Mucosa of descending colon (tissue), 3 donors: ENCODE results near the gene MT1X. TPM values are rescaled to one million over a fixed set of nuclear protein-coding genes. Genes with fewer than 3 reads are reported as not detected.

Experiments used
- ATAC-seq: fragments of 200-7000 bp; cut with Tn5 transposase; one replicate; pipeline ENCODE4 v1.9.1; 2020; ENCODE audit warnings: mild to moderate bottlenecking, moderate library complexity
- DNase-seq, 3 donors: peaks; one replicate each; pipeline ENCODE4 v3.0.0-alpha.2; 2020
- H3K36me3 ChIP-seq: fragments of 200-600 bp; one replicate; pipeline ENCODE4 v1.8.0; 2021; ENCODE audit warnings: low read depth, mild to moderate bottlenecking
- H3K4me1 ChIP-seq: fragments of 200-600 bp; one replicate; pipeline ENCODE4 v1.8.0; 2021; ENCODE audit warnings: low read depth, mild to moderate bottlenecking
- H3K4me3 ChIP-seq: fragments of 200-600 bp; one replicate; pipeline ENCODE4 v1.8.0; 2021; ENCODE audit warnings: mild to moderate bottlenecking
- H3K9me3 ChIP-seq: fragments of 200-600 bp; one replicate; pipeline ENCODE4 v1.8.0; 2021; ENCODE audit warnings: mild to moderate bottlenecking
- CTCF ChIP-seq: fragments of 200-600 bp; IDR thresholded peaks from one replicate; pipeline ENCODE4 v1.8.0; 2022; ENCODE audit warnings: antibody characterized with exemption, mild to moderate bottlenecking
- intact Hi-C, 2 donors: fragments of 100-400 bp; cut with DNase I in 1 of 2; cut with micrococcal nuclease in 1 of 2; formaldehyde crosslinking; loops; one replicate each; pipeline versions ENCODE4 v1.11.0 to v1.11.1; 2022; cut with DNase I, micrococcal nuclease
- total RNA-seq, 3 donors: library from RNA; stranded (reverse); fragmentation: NEBNext Ultra II Directional in 2 of 3; extraction: Animal tissue kit (Norgen Biotek cat#: 25700) in 2 of 3; gene quantifications; one replicate each; pipeline versions ENCODE4 v1.2.1 to v1.2.4, GENCODE V29; 2021 to 2023
- donor health status: DM: no; HTN: no; CAD: no; lungs with moderate emphysema.
- donor health status: DM: no; HTN: no; CAD: no.
- donor health status: DM: no; HTN: yes; CAD: no.

The MT1X gene
- total RNA-seq, 3 donors from 2014 or later = 78.3 to 157 (median 84.1) TPM

GRCh38 chr16:56702836-56703235 lies 20.6 kb downstream of the MT1X start:
- no peaks in the 10 kb centered on the region for H3K9me3 ChIP-seq
- no peak for ATAC-seq
- H3K4me1 ChIP-seq = no peaks in the 10 kb centered on the region
- no peak for DNase-seq
- TF ChIP-seq CTCF = no peak
- H3K36me3 ChIP-seq = no peaks in the 10 kb centered on the region
- no peak overlapping the region for H3K4me3 ChIP-seq
- intact Hi-C loops = loop anchor here (5.0 kb wide), 1 partner anchor 126 kb away; no protein-coding TSS in a partner anchor

- H3K9me3 ChIP-seq = no peaks in the 10 kb centered on the region
- DNase-seq = no peak
- TF ChIP-seq CTCF = no peak
- no peaks in the 10 kb centered on the region for H3K4me1 ChIP-seq
- H3K36me3 ChIP-seq = no peaks in the 10 kb centered on the region
- H3K4me3 ChIP-seq = no peak overlapping the region
- intact Hi-C loops = no loop called here
- peak; percentile 73 for ATAC-seq
These were observed 26.5 kb downstream of the MT1X start for GRCh38 chr16:56708525-56709442.

- Histone ChIP-seq H3K36me3 (no peaks in the 10 kb centered on the region), H3K9me3 (no peaks in the 10 kb centered on the region), H3K4me3 (no peak overlapping the region), H3K4me1 (no peaks in the 10 kb centered on the region)
- no peak for ATAC-seq
- intact Hi-C loops = no loop called here
- DNase-seq = no peak
- TF ChIP-seq CTCF = no peak
These were observed 27.3 kb downstream of the MT1X start for GRCh38 chr16:56709443-56710040.

GRCh38 chr16:56710181-56710737 lies 28.0 kb downstream of the MT1X start:
- Histone ChIP-seq H3K4me3 (no peak overlapping the region), H3K4me1 (no peaks in the 10 kb centered on the region), H3K9me3 (no peaks in the 10 kb centered on the region), H3K36me3 (no peaks in the 10 kb centered on the region)
- no peak for TF ChIP-seq CTCF
- no peak for DNase-seq
- intact Hi-C loops = no loop called here
- ATAC-seq = no peak

- DNase-seq = no peak
- H3K4me3 ChIP-seq = no peak overlapping the region
- H3K9me3 ChIP-seq = no peaks in the 10 kb centered on the region
- intact Hi-C loops = no loop called here
- TF ChIP-seq CTCF = no peak
- H3K36me3 ChIP-seq = no peaks in the 10 kb centered on the region
- ATAC-seq = no peak
- H3K4me1 ChIP-seq = no peaks in the 10 kb centered on the region
These were observed 29.6 kb downstream of the MT1X start for GRCh38 chr16:56711862-56712261.
